A549 (cell line): ENCODE data around the gene TAF1. TPM values are rescaled to one million over a fixed set of nuclear protein-coding genes. Genes with fewer than 3 reads are reported as not detected.
"Not testable (repeated sequence)": the region's sequence is repeated elsewhere in the genome, so short reads cannot be mapped to it uniquely, and the experiment has no call there.

ENCODE experiments used
- ATAC-seq, 2 experiments: fragments of 200-7000 bp in 1 of 2; fragments of >200 bp in 1 of 2; cut with Nextera tagmentation in 1 of 2; cut with Tn5 transposase in 1 of 2; 3 replicates each; pipeline versions ENCODE4 v1.8.0 to v1.9.1; 2018 to 2020; ENCODE audit warnings: mild to moderate bottlenecking in 1 of 2, moderate library complexity in 1 of 2
- CTCF ChIA-PET: fragments of 300-600 bp; sonication (Branson Sonifier 250); formaldehyde crosslinking; extraction: SDS; loops from one replicate; lab custom pipeline; 2021; ENCODE audit warnings: antibody characterized with exemption, inconsistent platforms; lab: Yijun Ruan, JAX
- POLR2A ChIA-PET: fragments of 350-600 bp; formaldehyde crosslinking; extraction: SDS; loops from one replicate; lab custom pipeline; 2021; ENCODE audit warnings: antibody characterized with exemption, inconsistent platforms; lab: Yijun Ruan, JAX
- DNase-seq, 2 experiments: peaks; one replicate each; pipeline versions ENCODE4 v3.0.0 to v3.0.0-alpha.2; 2011 to 2016; ENCODE audit warnings: low read depth in 1 of 2, low spot score in 1 of 2
- FAIRE-seq: peaks from 2 replicates; lab custom pipeline; 2011; peaks lifted over from hg19 to GRCh38; lab: Jason Lieb, UNC
- H3K27ac ChIP-seq, 2 experiments: fragments of >200 bp; sonication (Bioruptor Twin); formaldehyde crosslinking; 3 replicates each; pipeline ENCODE4 v1.5.1; 2016 to 2017
- H3K4me1 ChIP-seq: fragments of >200 bp; sonication (Bioruptor Twin); formaldehyde crosslinking; 3 replicates; pipeline ENCODE4 v1.6.1; 2016
- H3K4me2 ChIP-seq: fragments of >200 bp; sonication (Bioruptor Twin); formaldehyde crosslinking; 3 replicates; pipeline ENCODE4 v1.6.1; 2016
- H3K4me3 ChIP-seq: fragments of >200 bp; sonication (Bioruptor Twin); formaldehyde crosslinking; 3 replicates; pipeline ENCODE4 v1.5.1; 2016
- H3K9me3 ChIP-seq: fragments of >200 bp; sonication (Bioruptor Twin); formaldehyde crosslinking; 3 replicates; pipeline ENCODE4 v1.6.1; 2016
- CBX2 ChIP-seq: fragments of 200-600 bp; sonication (generic); IDR thresholded peaks from 2 replicates; pipeline ENCODE4 v1.6.1; 2016; ENCODE audit warnings: low read depth, mild to moderate bottlenecking, borderline replicate concordance
- CEBPB ChIP-seq, 2 experiments: fragments of >200 bp in 1 of 2; sonication (Bioruptor Twin) in 1 of 2; formaldehyde crosslinking in 1 of 2; IDR thresholded peaks; 2 replicates each; pipeline ENCODE4 v1.6.1; 2012 to 2016
- CHD4 ChIP-seq: fragments of 200-600 bp; sonication (generic); IDR thresholded peaks from 2 replicates; pipeline ENCODE4 v1.6.1; 2016; ENCODE audit warnings: antibody characterized with exemption, mild to moderate bottlenecking, borderline replicate concordance
- EP300 ChIP-seq, 2 experiments: fragments of >200 bp; sonication (Bioruptor Twin); formaldehyde crosslinking; IDR thresholded peaks; 2 replicates in 1 of 2; 3 replicates in 1 of 2; pipeline ENCODE4 v1.6.1; 2016 to 2017
- FOSB ChIP-seq: fragments of 250-450 bp; sonication (Bioruptor Pico); IDR thresholded peaks from 2 replicates; pipeline ENCODE4 v1.5.0; 2020; ENCODE audit warnings: mild to moderate bottlenecking, moderate library complexity
- KDM5A ChIP-seq: fragments of 200-600 bp; sonication (generic); IDR thresholded peaks from 2 replicates; pipeline ENCODE4 v1.6.1; 2016; ENCODE audit warnings: antibody characterized with exemption, mild to moderate bottlenecking
- RARB ChIP-seq: fragments of 250-450 bp; sonication (Bioruptor Pico); IDR thresholded peaks from 2 replicates; pipeline ENCODE4 v1.8.0; 2021; ENCODE audit warnings: mild to moderate bottlenecking, moderate library complexity
- RCOR1 ChIP-seq: fragments of 150-350 bp; IDR thresholded peaks from 2 replicates; pipeline ENCODE4 v1.6.1; 2014; ENCODE audit warnings: antibody characterized with exemption, low read length, low read depth
- REST ChIP-seq: fragments of 200-600 bp; sonication (generic); IDR thresholded peaks from 2 replicates; pipeline ENCODE4 v1.6.1; 2016; ENCODE audit warnings: antibody characterized with exemption, mild to moderate bottlenecking, moderate library complexity
- RFX5 ChIP-seq: fragments of 450-650 bp; IDR thresholded peaks from 2 replicates; pipeline ENCODE4 v1.7.1; 2014; ENCODE audit warnings: antibody characterized with exemption, mild to moderate bottlenecking, moderate library complexity
- RNF2 ChIP-seq: fragments of 200-600 bp; sonication (generic); IDR thresholded peaks from 2 replicates; pipeline ENCODE4 v1.6.1; 2016; ENCODE audit warnings: low read depth, mild to moderate bottlenecking, antibody characterized with exemption, moderate library complexity, borderline replicate concordance
- SMC3 ChIP-seq: fragments of >200 bp; sonication (Bioruptor Twin); formaldehyde crosslinking; IDR thresholded peaks from 3 replicates; pipeline ENCODE4 v1.6.1; 2018; ENCODE audit warnings: inconsistent platforms
- SREBF2 ChIP-seq: fragments of 450-650 bp; IDR thresholded peaks from 2 replicates; pipeline ENCODE4 v1.6.1; 2014; ENCODE audit warnings: mild to moderate bottlenecking, moderate library complexity
- TFCP2L1 ChIP-seq: fragments of 250-450 bp; sonication (Bioruptor Pico); IDR thresholded peaks from 2 replicates; pipeline ENCODE4 v1.5.0; 2021; ENCODE audit warnings: mild to moderate bottlenecking
- ZFP36 ChIP-seq: fragments of 450-650 bp; IDR thresholded peaks from 2 replicates; pipeline ENCODE4 v1.6.1; 2014; ENCODE audit warnings: borderline replicate concordance; ENCODE audit not compliant: partially characterized antibody
- WGBS: methylation state at CpG from one replicate; pipeline ENCODE4 v1.1.6; 2017; ENCODE audit errors: missing lambda C conversion rate; 5-methylcytosine and 5-hydroxymethylcytosine counted together
- polyA plus RNA-seq, 4 experiments: library from polyadenylated mRNA; depleted of rRNA in 3 of 4; stranded (reverse); fragments of >200 nt; fragmentation: RNase III in 1 of 4; extraction: RNeasy Plus Mini Kit Qiagen cat#74134 plus additional on column Dnase treatment in 1 of 4; gene quantifications; 2 replicates in 3 of 4; 3 replicates in 1 of 4; pipeline ENCODE4 v1.2.3, GENCODE V29; 2011 to 2017
- TF ChIP-seq, protein P1 (sequence below): fragments of 250-450 bp; sonication (Bioruptor Pico); IDR thresholded peaks from 2 replicates; pipeline ENCODE4 v1.5.0; 2020; ENCODE audit warnings: low read depth, mild to moderate bottlenecking, moderate library complexity
- TF ChIP-seq, protein P2 (sequence below): IDR thresholded peaks from 2 replicates; pipeline ENCODE4 v1.6.1; 2012
- TF ChIP-seq, protein P3 (sequence below): fragments of >200 bp; sonication (Bioruptor Twin); formaldehyde crosslinking; IDR thresholded peaks from 2 replicates; pipeline ENCODE4 v1.6.1; 2016

TAF1 gene
- polyA plus RNA-seq, 2 of the 4 experiments (the other 2 are of a cell fraction) = 21.1 to 31.3 TPM

DNA sequence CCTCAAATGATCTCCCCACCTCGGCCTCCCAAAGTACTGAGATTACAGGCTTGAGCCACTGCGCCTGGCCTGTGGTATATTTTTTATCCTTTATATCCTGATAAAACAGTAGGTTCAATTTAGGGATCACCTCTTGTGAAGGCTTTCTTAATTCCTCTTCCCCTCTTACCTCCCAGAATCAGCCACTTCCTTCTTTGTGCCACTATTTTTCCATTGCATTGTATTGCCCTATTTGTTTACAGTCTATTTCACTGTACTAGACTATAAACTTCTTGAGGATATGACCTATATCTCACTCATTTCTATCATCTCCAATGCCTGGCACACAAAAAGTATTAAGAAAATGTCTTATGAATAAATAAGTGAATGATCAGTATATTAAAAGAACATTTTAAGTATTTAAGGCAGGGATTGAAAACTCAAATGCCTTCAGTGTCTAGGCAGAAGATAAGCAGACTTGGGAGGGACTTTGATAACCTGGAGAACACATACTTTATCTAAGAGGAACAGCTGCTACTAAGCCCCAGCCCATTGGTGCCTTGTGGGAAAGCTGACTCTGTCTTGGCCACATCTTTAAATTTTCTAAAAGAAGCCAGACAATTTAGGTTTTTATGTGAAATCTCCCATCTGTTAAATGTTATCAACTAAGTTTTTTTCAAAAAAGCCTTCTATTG, 84.4 kb downstream of the TAF1 start (continued):
- no peak for TF ChIP-seq RNF2
- no peak for TF ChIP-seq CBX2
- TF ChIP-seq SMC3 = no peak
- TF ChIP-seq REST = no peak

DNA sequence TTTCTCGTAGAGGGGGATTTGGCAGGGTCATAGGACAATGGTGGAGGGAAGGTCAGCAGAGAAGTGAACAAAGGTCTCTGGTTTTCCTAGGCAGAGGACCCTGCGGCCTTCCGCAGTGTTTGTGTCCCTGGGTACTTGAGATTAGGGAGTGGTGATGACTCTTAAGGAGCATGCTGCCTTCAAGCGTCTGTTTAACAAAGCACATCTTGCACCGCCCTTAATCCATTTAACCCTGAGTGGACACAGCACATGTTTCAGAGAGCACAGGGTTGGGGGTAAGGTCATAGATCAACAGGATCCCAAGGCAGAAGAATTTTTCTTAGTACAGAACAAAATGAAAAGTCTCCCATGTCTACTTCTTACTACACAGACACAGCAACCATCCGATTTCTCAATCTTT, 85.4 kb downstream of the TAF1 start:
- H3K4me3 ChIP-seq, FAIRE-seq, DNase-seq, ATAC-seq, CTCF ChIA-PET, H3K9me3 ChIP-seq, H3K4me2 ChIP-seq, H3K27ac ChIP-seq, POLR2A ChIA-PET, H3K4me1 ChIP-seq: not testable (repeated sequence)
- 71% methylated on average over 4 of the region's 6 CpGs for WGBS

GRCh38 chrX:71453056-71453455, 86.9 kb downstream of the TAF1 start:
- H3K4me2 ChIP-seq = no peak overlapping the region
- no peak for FAIRE-seq
- WGBS = 98% methylated on average over 4 of the region's 4 CpGs
- no peak overlapping the region for H3K27ac ChIP-seq
- H3K4me3 ChIP-seq = no peak overlapping the region
- no peaks in the 10 kb centered on the region for H3K9me3 ChIP-seq
- CTCF ChIA-PET = no interaction called here
- DNase-seq = no peak
- TF ChIP-seq EP300 (IDR thresholded peaks at IDR 0.05) = no peak
- TF ChIP-seq ZFP36 = no peak
- no peak for TF ChIP-seq CHD4
- TF ChIP-seq SREBF2 = no peak
- TF ChIP-seq, protein P1, sequence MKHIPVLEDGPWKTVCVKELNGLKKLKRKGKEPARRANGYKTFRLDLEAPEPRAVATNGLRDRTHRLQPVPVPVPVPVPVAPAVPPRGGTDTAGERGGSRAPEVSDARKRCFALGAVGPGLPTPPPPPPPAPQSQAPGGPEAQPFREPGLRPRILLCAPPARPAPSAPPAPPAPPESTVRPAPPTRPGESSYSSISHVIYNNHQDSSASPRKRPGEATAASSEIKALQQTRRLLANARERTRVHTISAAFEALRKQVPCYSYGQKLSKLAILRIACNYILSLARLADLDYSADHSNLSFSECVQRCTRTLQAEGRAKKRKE = no peak
- no peak for TF ChIP-seq CBX2
- H3K4me1 ChIP-seq = no peaks in the 10 kb centered on the region
- ATAC-seq = no peak
- POLR2A ChIA-PET = no interaction called here

GRCh38 chrX:71454222-71454621, 88.1 kb downstream of the TAF1 start:
- no peak for TF ChIP-seq KDM5A
- TF ChIP-seq SMC3 = no peak
- TF ChIP-seq RFX5 = no peak
- TF ChIP-seq FOSB = no peak
- TF ChIP-seq RARB (CRISPR knock-in tag) = no peak
- TF ChIP-seq, protein P2, sequence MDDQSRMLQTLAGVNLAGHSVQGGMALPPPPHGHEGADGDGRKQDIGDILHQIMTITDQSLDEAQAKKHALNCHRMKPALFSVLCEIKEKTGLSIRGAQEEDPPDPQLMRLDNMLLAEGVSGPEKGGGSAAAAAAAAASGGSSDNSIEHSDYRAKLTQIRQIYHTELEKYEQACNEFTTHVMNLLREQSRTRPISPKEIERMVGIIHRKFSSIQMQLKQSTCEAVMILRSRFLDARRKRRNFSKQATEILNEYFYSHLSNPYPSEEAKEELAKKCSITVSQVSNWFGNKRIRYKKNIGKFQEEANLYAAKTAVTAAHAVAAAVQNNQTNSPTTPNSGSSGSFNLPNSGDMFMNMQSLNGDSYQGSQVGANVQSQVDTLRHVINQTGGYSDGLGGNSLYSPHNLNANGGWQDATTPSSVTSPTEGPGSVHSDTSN = no peak
- TF ChIP-seq, protein P3, sequence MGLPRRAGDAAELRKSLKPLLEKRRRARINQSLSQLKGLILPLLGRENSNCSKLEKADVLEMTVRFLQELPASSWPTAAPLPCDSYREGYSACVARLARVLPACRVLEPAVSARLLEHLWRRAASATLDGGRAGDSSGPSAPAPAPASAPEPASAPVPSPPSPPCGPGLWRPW = no peak
- TF ChIP-seq TFCP2L1 = no peak
- no peak for TF ChIP-seq CEBPB (IDR thresholded peaks at IDR 0.05)
- TF ChIP-seq RCOR1 = no peak
- CTCF ChIA-PET = no interaction called here
- Histone ChIP-seq H3K4me3 (no peak overlapping the region), H3K4me2 (no peak overlapping the region), H3K27ac (no peak overlapping the region), H3K4me1 (no peaks in the 10 kb centered on the region), H3K9me3 (no peaks in the 10 kb centered on the region)
- FAIRE-seq = no peak
- no peak for ATAC-seq
- WGBS = 92% methylated on average over 3 of the region's 3 CpGs
- POLR2A ChIA-PET = no interaction called here
- DNase-seq = no peak
